HG02678 (cell line): ENCODE results near the gene ZNF169.
"Not testable (repeated sequence)": the region's sequence is repeated elsewhere in the genome, so short reads cannot be mapped to it uniquely, and the experiment has no call there.

Experiments
- ATAC-seq: cut with Tn5 transposase; IDR thresholded peaks from one replicate; pipeline ENCODE4 v1.9.1; 2021; ENCODE audit warnings: mild to moderate bottlenecking, moderate library complexity; ENCODE audit not compliant: unreplicated experiment

The ZNF169 gene

DNA sequence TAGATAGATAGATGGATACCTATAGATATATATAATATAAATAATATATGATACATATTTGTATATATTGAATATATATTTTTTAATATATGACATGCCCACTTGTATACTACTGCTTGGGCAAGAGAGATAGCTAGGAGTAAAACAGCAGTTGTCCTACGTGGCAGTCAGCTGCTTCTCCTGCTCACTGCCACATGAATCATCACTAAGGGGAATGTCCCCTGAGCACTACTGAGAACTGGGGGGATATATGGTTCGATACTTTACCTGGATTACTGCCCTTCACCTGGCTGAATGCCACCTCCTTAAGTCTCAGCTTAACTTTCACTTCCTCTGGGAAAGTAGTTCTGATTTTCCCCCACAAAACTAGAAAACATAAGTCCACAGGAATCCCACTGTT lies 82.6 kb downstream of the ZNF169 start:
- not testable (repeated sequence) for ATAC-seq

DNA sequence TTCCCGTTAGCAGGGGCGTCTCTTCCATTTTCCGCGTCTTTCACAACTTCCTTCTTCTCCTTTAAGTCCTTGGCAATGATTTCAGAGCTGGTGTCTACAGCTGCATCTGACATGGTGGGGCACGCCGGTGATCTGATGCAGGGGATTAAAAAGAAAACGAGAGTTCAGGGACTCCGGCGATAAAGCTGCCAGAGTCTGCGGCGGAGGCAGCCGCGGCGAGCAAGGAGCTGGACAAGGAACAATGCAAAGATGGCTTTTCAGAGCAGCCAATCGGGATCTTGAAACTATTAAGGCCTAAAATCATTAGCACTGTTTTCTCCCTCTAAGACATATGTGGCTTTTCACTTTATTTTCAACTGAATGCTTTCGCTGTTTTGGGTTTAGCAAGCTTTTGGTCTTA lies 88.4 kb downstream of the ZNF169 start:
- ATAC-seq = not testable (repeated sequence)

- ATAC-seq = not testable (repeated sequence)
Observed at GRCh38 chr9:94348754-94349153, 89.7 kb downstream of the ZNF169 start.
